ENCODE data around the gene NRTN.

GRCh38 chr19:5787409-5788182 is 17.3 kb upstream of the NRTN start:
- TF ChIP-seq POLR2A (IDR thresholded peaks at IDR 0.05; ENCODE audit: low read depth, low read length) (no peak), MYC (IDR thresholded peaks at IDR 0.05; ENCODE audit: low read depth, low read length) (no peak)

Data from endothelial cell of umbilical vein (primary cell).